Osteoblast (primary cell): Measurements from ENCODE around the gene C13orf46. TPM values are rescaled to one million over a fixed set of nuclear protein-coding genes. Genes with fewer than 3 reads are reported as not detected.

Experiments used
- DNase-seq: peaks from one replicate; pipeline ENCODE4 v3.0.0; 2011; ENCODE audit warnings: low spot score, mixed read lengths; ENCODE audit not compliant: insufficient read length; ENCODE audit errors: missing footprints
- H2AFZ ChIP-seq: 2 replicates; pipeline ENCODE4 v1.6.0; 2011; ENCODE audit warnings: mild to moderate bottlenecking, low read length
- H3K27ac ChIP-seq: 2 replicates; pipeline ENCODE4 v1.5.1; 2011; ENCODE audit warnings: mild to moderate bottlenecking, low read depth, low read length, moderate library complexity
- H3K27me3 ChIP-seq: 2 replicates; pipeline ENCODE4 v1.6.0; 2012; ENCODE audit warnings: mild to moderate bottlenecking, control low read depth, inconsistent platforms, low read length, moderate library complexity; ENCODE audit not compliant: insufficient read depth
- H3K36me3 ChIP-seq: 2 replicates; pipeline ENCODE4 v1.5.1; 2011; ENCODE audit warnings: mild to moderate bottlenecking, low read length, control low read depth, moderate library complexity; ENCODE audit not compliant: insufficient read depth
- H3K4me1 ChIP-seq: 2 replicates; pipeline ENCODE4 v1.5.1; 2011; ENCODE audit warnings: mild to moderate bottlenecking, low read length, control low read depth, moderate library complexity; ENCODE audit not compliant: insufficient read depth
- H3K4me2 ChIP-seq: 2 replicates; pipeline ENCODE4 v1.6.0; 2011; ENCODE audit warnings: mild to moderate bottlenecking, low read length; ENCODE audit not compliant: insufficient read depth
- H3K4me3 ChIP-seq: fragments of 200-600 bp; sonication (generic); 3 replicates; pipeline ENCODE4 v1.5.1; 2012; ENCODE audit warnings: mild to moderate bottlenecking, low read length, inconsistent platforms; ENCODE audit not compliant: insufficient read depth
- H3K79me2 ChIP-seq: 2 replicates; pipeline ENCODE4 v1.6.0; 2012; ENCODE audit warnings: mild to moderate bottlenecking, low read length, control low read depth, inconsistent platforms; ENCODE audit not compliant: insufficient read depth
- H3K9me3 ChIP-seq: 2 replicates; pipeline ENCODE4 v1.5.1; 2011; ENCODE audit warnings: low read depth, low read length, control low read depth
- H4K20me1 ChIP-seq: 2 replicates; pipeline ENCODE4 v1.6.0; 2012; ENCODE audit warnings: mild to moderate bottlenecking, low read length, control low read depth; ENCODE audit not compliant: insufficient read depth
- CTCF ChIP-seq: IDR thresholded peaks from 2 replicates; pipeline ENCODE4 v1.5.1; 2011; ENCODE audit warnings: mild to moderate bottlenecking, low read depth, low read length, moderate library complexity; ENCODE audit errors: extremely low read depth
- total RNA-seq: library from RNA; depleted of rRNA; stranded (reverse); fragments of >200 nt; gene quantifications from 2 replicates; pipeline ENCODE4 v1.2.3, GENCODE V29; 2012

Gene C13orf46
- total RNA-seq, 1 donor: 0.36 TPM

- peaks cover 87% of the 10 kb centered on the region for H3K36me3 ChIP-seq
Measured at GRCh38 chr13:114015969-114016295, 42.1 kb upstream of the C13orf46 start.

GRCh38 chr13:114015111-114015968, 41.5 kb upstream of the C13orf46 start:
- H3K79me2 ChIP-seq: peaks cover 10% of the 10 kb centered on the region
- no peak for DNase-seq
- peaks cover 11% of the 10 kb centered on the region for H4K20me1 ChIP-seq
- peaks cover 85% of the 10 kb centered on the region for H3K36me3 ChIP-seq
- H3K27ac ChIP-seq: no peak overlapping the region
- no peak overlapping the region for H3K4me2 ChIP-seq
- no peaks in the 10 kb centered on the region for H3K4me1 ChIP-seq
- H3K9me3 ChIP-seq: no peaks in the 10 kb centered on the region
- TF ChIP-seq CTCF: no peak
- no peaks in the 10 kb centered on the region for H3K27me3 ChIP-seq
- no peak overlapping the region for H3K4me3 ChIP-seq
- no peak overlapping the region for H2AFZ ChIP-seq

More at GRCh38 chr13:114015969-114016295, 42.1 kb upstream of the C13orf46 start:
- Histone ChIP-seq H3K79me2 (peaks cover 10% of the 10 kb centered on the region), H3K4me1 (no peaks in the 10 kb centered on the region), H3K9me3 (no peaks in the 10 kb centered on the region), H3K27ac (no peak overlapping the region), H2AFZ (no peak overlapping the region), H3K4me2 (no peak overlapping the region), H3K27me3 (no peaks in the 10 kb centered on the region), H4K20me1 (peaks cover 11% of the 10 kb centered on the region), H3K4me3 (no peak overlapping the region)
- DNase-seq: no peak
- TF ChIP-seq CTCF: no peak

GRCh38 chr13:114013952-114014629, 40.2 kb upstream of the C13orf46 start:
- Histone ChIP-seq H3K4me2 (no peak overlapping the region), H2AFZ (no peak overlapping the region), H3K36me3 (peaks cover 88% of the 10 kb centered on the region), H3K79me2 (peaks cover 8% of the 10 kb centered on the region), H3K27ac (no peak overlapping the region), H4K20me1 (peaks cover 7% of the 10 kb centered on the region), H3K9me3 (no peaks in the 10 kb centered on the region), H3K4me1 (no peaks in the 10 kb centered on the region), H3K27me3 (no peaks in the 10 kb centered on the region), H3K4me3 (no peak overlapping the region)
- no peak for TF ChIP-seq CTCF
- no peak for DNase-seq

GRCh38 chr13:114013336-114013735, 39.5 kb upstream of the C13orf46 start:
- H3K9me3 ChIP-seq: no peaks in the 10 kb centered on the region
- H3K27me3 ChIP-seq: no peaks in the 10 kb centered on the region
- H4K20me1 ChIP-seq: peaks cover 3% of the 10 kb centered on the region
- no peak overlapping the region for H3K4me2 ChIP-seq
- no peak for DNase-seq
- no peak for TF ChIP-seq CTCF
- peaks cover 85% of the 10 kb centered on the region for H3K36me3 ChIP-seq
- H3K4me3 ChIP-seq: no peak overlapping the region
- no peak overlapping the region for H2AFZ ChIP-seq
- no peak overlapping the region for H3K27ac ChIP-seq
- no peaks in the 10 kb centered on the region for H3K4me1 ChIP-seq
- peaks cover 4% of the 10 kb centered on the region for H3K79me2 ChIP-seq
